ENCODE data around the gene IGFBP5.

IGFBP5 gene

GRCh38 chr2:216637472-216637871, 57.9 kb downstream of the IGFBP5 start:
- ATAC-seq, result no peak
- TF ChIP-seq ISL1 (CRISPR knock-in tag; IDR thresholded peaks at IDR 0.05) (no peak), GLIS3 (CRISPR knock-in tag; IDR thresholded peaks at IDR 0.05) (no peak), TCF4 (CRISPR knock-in tag; IDR thresholded peaks at IDR 0.05; ENCODE audit: borderline replicate concordance) (no peak), ZNF70 (CRISPR knock-in tag; IDR thresholded peaks at IDR 0.05) (no peak), ARNTL (CRISPR knock-in tag; IDR thresholded peaks at IDR 0.05; ENCODE audit: borderline replicate concordance, low read depth) (no peak), ZFP30 (CRISPR knock-in tag; IDR thresholded peaks at IDR 0.05) (no peak)

- peak; percentile 48 for ATAC-seq
- TF ChIP-seq POU6F1 (CRISPR knock-in tag; IDR thresholded peaks at IDR 0.05; ENCODE audit: borderline replicate concordance, low read depth) (no peak), ISL1 (CRISPR knock-in tag; IDR thresholded peaks at IDR 0.05) (no peak), CREB5 (CRISPR knock-in tag; IDR thresholded peaks at IDR 0.05; ENCODE audit: low read depth) (no peak), ZFP3 (CRISPR knock-in tag; IDR thresholded peaks at IDR 0.05) (no peak), TSHZ2 (CRISPR knock-in tag; IDR thresholded peaks at IDR 0.05) (no peak), ZC3H10 (CRISPR knock-in tag; IDR thresholded peaks at IDR 0.05) (no peak), RARB (CRISPR knock-in tag; IDR thresholded peaks at IDR 0.05) (no peak), GLIS3 (CRISPR knock-in tag; IDR thresholded peaks at IDR 0.05) (no peak), ESRRG (CRISPR knock-in tag; IDR thresholded peaks at IDR 0.05) (no peak), ARNTL (CRISPR knock-in tag; IDR thresholded peaks at IDR 0.05; ENCODE audit: borderline replicate concordance, low read depth) (no peak), ZNF70 (CRISPR knock-in tag; IDR thresholded peaks at IDR 0.05) (no peak), OSR1 (CRISPR knock-in tag; IDR thresholded peaks at IDR 0.05) (no peak), ZNF8 (CRISPR knock-in tag; IDR thresholded peaks at IDR 0.05) (no peak), ZNF565 (CRISPR knock-in tag; conservative IDR thresholded peaks at IDR 0.05; ENCODE audit: low read depth) (no peak), SNAI2 (CRISPR knock-in tag; IDR thresholded peaks at IDR 0.05) (no peak), PPARA (CRISPR knock-in tag; IDR thresholded peaks at IDR 0.05; ENCODE audit: borderline replicate concordance) (no peak), ZFP30 (CRISPR knock-in tag; IDR thresholded peaks at IDR 0.05) (no peak)
- TF ChIP-seq, protein P1, sequence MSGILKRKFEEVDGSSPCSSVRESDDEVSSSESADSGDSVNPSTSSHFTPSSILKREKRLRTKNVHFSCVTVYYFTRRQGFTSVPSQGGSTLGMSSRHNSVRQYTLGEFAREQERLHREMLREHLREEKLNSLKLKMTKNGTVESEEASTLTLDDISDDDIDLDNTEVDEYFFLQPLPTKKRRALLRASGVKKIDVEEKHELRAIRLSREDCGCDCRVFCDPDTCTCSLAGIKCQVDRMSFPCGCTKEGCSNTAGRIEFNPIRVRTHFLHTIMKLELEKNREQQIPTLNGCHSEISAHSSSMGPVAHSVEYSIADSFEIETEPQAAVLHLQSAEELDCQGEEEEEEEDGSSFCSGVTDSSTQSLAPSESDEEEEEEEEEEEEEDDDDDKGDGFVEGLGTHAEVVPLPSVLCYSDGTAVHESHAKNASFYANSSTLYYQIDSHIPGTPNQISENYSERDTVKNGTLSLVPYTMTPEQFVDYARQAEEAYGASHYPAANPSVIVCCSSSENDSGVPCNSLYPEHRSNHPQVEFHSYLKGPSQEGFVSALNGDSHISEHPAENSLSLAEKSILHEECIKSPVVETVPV (CRISPR knock-in tag; IDR thresholded peaks at IDR 0.05), result no peak
- TF ChIP-seq, protein P2, sequence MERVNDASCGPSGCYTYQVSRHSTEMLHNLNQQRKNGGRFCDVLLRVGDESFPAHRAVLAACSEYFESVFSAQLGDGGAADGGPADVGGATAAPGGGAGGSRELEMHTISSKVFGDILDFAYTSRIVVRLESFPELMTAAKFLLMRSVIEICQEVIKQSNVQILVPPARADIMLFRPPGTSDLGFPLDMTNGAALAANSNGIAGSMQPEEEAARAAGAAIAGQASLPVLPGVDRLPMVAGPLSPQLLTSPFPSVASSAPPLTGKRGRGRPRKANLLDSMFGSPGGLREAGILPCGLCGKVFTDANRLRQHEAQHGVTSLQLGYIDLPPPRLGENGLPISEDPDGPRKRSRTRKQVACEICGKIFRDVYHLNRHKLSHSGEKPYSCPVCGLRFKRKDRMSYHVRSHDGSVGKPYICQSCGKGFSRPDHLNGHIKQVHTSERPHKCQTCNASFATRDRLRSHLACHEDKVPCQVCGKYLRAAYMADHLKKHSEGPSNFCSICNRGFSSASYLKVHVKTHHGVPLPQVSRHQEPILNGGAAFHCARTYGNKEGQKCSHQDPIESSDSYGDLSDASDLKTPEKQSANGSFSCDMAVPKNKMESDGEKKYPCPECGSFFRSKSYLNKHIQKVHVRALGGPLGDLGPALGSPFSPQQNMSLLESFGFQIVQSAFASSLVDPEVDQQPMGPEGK (CRISPR knock-in tag; IDR thresholded peaks at IDR 0.05; ENCODE audit: borderline replicate concordance), result no peak
These were observed 58.5 kb downstream of the IGFBP5 start for GRCh38 chr2:216636551-216637450.
